Stimulated activated CD4-positive, alpha-beta T cell treated with anti-CD3 and anti-CD28 coated beads, Interleukin-2, amount 100 ng/mL, for 24 hours (primary cell): ENCODE measurements around the gene F7.
"Not testable (repeated sequence)": the region's sequence is repeated elsewhere in the genome, so short reads cannot be mapped to it uniquely, and the experiment has no call there.

ENCODE experiments used
- DNase-seq, 2 donors: peaks; one replicate each; pipeline ENCODE4 v3.0.0-alpha.2; 2020

The F7 gene

DNA sequence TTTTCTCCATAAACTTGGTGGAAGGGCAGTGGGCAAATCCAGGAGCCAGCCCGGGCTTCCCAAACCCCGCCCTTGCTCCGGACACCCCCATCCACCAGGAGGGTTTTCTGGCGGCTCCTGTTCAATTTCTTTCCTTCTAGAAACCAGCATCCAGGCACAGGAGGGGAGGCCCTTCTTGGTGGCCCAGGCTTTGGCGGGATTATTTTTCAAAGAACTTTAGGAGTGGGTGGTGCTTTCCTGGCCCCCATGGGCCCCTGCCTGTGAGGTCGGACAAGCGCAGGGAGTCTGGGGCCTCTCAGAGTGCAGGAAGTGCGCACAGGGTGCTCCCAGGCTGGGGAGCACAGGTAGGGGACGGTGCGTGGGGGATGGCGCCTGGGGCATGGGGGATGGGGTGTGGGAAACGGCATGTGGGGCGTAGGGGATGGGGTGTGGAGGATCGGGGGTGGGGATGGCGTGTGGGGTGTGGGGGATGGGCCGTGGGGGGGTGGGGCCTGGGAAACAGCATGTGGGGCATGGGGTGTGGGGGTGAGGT, 396 bp downstream of the F7 start:
- DNase-seq, result no peak

DNA sequence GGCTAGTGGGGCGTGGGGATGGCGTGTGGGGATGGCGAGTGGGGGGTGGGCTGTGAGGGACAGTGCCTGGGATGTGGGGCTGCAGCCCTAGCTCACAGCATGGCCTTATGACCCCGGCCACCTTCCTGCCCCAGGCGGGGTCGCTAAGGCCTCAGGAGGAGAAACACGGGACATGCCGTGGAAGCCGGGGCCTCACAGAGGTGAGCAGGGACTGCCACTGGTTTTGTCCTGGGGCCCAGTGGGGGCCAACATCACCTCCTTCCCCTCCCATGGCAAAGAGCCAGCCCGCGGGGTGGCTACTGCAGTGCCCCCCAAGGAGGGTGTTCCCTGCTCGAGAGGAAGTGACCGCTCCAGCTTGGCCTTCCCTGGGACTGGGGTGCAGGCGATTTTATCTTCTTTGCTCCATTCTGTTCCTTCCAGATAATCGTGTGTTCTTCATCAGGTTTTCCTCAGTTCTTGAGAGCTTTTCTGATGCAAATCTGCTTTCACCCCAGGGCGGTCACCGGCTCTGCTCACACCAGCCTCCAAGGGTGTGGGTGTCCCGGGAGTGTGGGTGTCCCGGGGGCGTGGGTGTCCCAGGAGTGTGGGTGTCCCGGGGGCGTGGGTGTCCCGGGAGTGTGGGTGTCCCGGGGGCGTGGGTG, 1.2 kb downstream of the F7 start:
- DNase-seq, result no peak

DNA sequence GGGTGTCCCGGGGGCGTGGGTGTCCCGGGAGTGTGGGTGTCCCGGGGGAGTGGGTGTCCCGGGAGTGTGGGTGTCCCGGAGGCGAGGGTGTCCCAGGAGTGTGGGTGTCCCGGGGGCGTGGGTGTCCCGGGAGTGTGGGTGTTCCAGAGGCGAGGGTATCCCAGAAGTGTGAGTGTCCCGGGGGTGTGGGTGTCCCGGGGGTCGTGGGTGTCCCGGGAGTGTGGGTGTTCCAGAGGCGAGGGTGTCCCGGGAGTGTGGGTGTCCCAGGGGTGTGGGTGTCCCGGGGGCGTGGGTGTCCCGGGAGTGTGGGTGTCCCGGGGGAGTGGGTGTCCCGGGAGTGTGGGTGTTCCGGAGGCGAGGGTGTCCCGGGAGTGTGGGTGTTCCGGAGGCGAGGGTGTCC, 2.9 kb downstream of the F7 start:
- DNase-seq, result not testable (repeated sequence)

DNA sequence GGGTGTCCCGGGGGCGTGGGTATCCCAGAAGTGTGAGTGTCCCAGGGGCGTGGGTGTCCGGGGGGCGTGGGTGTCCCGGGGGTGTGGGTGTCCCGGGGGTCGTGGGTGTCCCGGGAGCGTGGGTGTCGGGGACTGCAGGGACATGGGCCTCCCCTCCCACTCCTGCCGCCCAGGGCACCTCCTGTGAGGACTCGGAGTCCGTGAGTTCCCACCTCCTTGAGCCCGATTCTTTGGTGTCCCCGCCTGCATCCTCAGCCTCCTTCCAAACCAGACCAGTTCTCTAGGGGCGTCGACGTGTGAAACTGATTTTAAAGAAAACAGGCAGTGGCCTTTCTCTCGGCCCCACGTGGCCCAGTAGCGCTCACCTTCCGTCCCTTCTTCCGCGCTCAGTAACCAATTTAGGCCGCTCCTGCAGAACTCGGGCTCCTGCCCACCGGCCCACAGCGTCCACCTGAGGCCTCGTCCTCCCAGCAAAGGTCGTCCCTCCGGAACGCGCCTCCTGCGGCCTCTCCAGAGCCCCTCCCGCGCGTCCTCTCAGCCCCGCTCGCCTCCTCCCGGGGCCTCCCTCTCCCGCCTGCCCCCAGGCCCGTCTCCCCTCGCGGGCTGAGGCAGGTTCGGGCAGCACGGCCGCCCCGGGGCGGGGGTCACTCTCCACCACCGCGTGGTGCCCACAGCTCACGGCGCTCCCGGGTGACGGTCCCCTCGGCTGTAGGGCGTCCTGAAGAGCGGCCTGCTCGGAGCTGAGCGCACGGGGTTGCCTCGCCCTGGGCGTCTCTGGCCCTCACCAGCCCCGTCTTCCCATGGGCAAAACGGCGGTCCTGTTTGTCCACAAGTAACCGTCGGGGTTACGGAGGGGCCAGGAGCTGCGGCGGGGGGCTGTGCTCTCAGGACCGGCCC, 3.8 kb downstream of the F7 start:
- no peak for DNase-seq

DNA sequence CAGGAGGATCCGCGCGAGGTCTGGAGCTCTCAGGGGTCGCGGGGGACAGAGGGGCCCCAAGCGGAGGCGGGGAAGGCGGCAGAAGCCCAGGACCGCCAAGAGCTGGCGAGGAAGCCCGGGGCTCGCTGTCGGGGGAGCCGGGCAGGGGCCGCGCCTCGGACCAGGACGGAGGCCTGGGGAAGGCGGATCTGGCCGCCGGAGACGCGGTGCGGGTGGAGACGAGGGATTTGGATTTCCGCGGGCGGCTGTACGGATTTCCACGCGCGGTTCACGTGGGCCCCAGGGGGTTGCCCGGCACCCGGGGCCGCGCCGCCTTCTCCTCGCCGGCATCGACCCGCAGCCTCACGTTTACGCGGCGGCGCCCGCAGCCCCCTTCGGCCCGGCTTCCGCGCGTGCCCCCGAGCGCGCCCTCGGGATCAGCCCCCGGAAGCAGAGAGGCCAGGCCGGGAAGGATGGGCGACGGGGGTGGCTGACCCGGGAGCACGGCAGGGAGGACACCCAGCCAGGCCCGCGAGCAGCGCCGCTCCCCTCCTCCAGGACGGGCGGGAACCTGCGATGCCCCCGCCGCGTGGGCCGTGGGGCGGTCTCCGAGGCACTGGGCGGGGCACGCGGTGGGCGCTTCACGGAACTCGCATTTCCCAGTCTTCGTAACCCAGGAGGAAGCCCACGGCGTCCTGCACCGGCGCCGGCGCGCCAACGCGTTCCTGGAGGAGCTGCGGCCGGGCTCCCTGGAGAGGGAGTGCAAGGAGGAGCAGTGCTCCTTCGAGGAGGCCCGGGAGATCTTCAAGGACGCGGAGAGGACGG, 4.7 kb downstream of the F7 start:
- DNase-seq, result peak in 1 of 2 donors; percentile 49

DNA sequence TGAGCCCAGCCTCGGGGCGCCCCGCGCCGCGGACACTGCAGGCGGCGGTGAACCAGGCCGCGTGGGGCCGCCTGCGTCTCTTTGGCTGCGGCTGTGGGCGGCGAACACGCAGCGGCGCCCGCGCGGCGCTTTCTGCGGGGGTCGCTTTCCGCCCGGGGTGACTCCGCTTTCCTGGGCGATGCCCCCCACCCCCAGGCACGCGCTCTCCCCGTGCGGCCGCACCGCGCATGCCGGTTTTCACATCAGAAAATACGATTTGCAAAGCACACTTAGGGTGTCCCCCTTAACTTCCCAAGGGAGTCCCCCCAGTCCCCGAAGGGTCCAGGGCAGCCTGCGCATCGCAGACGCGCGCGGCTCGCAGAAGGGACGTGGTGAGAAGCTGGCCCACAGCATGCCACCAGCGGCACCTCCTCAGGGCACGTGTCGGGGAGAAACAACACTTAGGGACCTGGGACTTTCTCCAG, 5.3 kb downstream of the F7 start:
- no peak for DNase-seq

DNA sequence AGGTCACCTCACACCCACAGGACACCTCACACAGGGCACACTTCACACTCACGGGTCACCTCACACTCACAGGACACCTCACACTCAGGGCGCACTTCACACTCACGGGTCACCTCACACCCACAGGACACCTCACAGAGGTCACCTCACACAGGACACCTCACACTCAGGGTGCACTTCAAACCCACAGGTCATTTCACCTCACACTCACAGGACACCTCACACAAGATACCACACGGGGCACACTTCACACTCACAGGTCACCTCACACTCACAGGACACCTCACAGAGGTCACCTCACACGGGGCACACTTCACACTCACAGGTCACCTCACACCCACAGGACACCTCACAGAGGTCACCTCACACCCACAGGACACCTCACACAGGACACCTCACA, 6.2 kb downstream of the F7 start:
- DNase-seq, result not testable (repeated sequence)

DNA sequence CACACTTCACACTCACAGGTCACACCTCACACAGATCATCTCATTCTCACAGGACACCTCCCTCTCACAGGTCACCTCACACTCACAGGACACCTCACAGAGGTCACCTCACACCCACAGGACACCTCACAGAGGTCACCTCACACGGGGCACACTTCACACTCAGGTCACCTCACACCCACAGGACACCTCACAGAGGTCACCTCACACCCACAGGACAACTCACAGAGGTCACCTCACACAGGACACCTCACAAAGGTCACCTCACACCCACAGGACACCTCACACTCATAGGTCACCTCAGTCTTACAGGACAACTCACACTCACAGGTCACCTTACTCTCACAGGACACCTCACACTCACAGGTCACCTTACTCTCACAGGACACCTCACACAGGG, 6.9 kb downstream of the F7 start:
- not testable (repeated sequence) for DNase-seq

DNA sequence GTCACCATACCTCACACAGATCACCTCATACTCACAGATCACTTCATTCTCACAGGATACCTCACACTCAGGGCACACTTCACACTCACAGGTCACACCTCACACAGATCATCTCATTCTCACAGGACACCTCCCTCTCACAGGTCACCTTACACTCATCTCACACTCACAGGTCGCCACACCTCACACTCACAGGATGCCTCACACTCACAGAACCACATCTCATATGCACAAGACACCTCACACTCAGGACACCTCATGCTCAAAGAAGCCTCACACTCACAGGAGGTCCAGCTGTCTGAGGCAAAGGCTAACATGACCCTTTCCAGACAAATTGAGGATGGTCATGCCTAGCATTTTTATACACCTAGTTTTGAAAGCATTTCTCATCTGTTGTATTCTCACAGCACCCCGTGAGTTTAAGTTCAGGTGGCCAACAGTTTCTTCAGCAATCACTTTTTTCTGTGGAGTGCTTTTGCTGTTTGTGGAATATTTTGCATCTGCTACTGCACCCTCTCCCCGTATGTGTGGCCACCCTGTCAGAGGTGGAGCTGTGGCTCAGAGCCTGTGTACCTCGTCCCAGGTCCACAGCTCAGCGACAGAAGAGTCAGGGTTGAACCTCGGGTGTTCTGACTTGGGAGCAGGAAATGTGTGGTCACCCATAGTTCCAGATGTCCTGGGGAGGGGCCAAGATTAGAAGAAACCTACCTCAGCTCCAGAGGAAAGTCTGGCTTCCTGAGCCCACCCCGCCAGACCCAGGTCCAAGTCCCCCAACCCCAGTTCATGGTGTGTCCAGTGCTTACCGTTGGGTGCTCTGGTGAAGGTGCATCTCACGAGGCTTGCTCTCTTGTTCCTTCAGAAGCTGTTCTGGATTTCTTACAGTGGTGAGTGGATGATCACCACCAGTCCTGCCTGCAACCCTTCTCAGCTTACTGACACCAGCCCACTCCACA, 7.6 kb downstream of the F7 start:
- no peak for DNase-seq

DNA sequence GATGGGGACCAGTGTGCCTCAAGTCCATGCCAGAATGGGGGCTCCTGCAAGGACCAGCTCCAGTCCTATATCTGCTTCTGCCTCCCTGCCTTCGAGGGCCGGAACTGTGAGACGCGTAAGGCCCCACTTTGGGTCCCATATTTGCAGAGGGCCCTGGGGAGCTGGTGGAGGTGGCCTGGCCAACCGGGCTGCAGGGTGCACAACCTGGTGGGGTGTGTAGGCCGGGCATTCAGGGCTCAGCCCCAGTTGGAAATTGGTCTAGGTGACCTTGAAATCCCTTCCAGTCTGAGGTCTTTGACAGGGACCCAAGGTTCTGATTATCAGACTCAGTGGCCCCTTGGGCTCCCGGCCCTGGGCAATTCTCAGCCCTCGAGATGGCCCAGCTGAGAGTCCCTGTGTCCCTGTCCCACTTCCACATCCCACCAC, 8.3 kb downstream of the F7 start:
- no peak for DNase-seq

DNA sequence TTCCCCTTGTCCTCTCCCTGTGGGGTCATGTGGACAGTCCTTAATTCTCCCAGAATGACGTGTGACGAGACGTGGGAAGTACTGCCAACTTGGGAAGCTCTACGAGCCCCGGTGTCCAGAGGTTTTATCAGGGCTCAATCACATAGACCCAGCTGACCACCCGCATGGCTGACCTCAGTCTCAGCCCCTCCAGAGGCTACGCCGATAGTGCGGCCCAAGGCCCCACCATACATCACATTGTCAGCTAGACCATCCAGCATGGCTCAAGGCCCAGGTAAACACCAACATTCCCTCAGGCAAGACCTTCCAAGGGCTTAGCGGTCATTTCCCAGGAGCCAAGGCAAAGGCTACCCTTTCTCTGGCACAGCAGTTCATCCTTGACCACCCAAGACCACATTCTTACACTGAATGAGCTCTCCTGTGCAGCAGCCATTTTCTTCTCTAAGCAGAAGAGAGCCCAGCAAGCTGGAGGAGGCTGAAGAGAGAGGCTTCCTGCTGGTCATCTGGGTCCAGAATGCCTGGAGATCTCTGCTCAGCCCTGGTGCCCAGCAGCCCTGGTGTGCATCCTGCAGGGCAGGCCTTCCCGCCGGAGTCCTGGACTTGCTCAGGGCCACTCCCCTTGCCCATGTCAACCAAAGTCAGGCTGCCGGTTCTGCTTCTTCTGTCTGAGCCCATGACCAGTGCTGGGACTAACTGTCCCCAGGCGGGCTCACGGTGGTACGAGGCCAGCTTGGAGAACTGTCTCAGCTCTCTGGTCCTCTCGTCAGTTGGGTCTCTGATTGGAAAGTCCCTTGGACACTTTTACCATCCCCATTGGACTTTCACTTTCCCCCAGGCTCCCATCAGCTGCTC, 9.1 kb downstream of the F7 start:
- no peak for DNase-seq

DNA sequence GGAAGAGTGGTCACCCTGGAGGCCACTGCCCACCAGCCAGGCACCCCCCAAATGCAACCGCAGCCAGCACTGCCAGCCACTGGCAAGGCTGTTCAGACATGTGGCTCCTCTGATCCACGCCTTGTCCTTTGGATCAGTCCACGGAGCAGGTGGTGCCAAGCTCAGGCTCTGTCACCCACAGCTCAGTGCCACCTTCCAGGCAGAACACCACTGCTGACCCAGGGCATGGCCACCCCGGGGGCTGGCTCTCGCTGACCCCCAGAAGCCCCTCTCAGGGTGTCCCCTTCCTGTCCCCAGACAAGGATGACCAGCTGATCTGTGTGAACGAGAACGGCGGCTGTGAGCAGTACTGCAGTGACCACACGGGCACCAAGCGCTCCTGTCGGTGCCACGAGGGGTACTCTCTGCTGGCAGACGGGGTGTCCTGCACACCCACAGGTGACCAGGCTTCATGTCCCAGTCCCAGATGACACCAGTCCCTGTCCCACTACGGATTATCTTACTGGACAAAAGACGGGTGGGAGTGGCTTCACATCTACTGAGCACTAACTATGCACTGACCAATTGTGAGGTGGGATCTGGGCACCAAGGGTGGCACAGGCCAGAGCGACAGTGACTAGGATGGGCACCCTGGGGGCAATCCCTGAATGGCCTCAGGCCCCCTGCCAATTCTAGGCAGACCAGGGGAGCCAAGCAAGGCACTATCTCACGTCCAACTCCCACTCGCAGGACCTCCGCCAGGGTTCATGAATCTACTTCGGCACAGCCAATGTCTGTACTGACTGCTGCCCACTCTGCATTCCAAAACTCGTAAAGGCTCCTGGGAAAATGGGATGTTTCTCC, 10.0 kb downstream of the F7 start:
- DNase-seq, result no peak

DNA sequence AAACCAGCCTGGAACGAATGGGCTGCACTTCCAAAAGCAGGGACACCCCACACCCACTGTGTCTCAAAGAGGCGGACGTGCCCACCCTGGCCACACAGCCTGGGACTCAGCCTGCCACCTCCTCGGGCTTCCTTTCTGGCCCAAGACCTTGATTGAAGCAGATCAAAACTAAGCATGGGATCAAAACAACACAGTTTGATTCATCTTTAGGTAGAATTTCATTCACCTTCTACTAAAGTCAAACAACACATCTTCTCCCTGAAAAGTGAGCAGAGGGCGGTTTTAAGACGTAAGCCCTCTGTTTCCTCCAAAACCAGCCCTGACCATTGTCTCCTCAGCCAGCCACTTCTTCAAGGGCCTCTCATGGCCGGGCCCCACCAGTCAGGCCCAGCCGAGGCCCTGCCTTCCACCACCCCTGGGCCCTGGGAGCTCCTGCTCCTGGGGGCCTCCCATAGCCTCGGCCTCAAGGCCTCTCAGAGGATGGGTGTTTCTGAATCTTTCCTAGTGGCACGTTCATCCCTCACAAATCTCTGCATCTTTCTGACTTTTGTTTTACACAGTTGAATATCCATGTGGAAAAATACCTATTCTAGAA, 10.7 kb downstream of the F7 start:
- no peak for DNase-seq

DNA sequence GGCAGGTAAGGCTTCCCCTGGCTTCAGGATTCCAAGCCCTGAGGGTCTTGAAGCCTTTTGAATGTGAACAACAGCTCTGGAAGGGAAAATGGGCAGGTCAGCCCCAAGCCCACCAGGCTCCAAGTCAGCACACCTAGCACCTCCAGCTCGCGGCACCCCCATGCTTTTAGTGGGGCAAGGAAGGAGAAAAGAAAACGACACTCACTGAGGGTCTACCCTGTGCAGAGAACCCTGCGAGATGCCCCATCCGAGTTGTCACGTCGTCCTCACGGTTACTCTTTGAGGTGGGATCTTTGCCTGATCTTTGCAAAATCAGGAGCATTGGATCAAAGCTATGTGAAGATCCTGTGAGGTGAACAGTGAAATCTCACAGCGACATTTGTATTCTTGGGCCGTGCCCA, 11.3 kb downstream of the F7 start:
- DNase-seq, result no peak

DNA sequence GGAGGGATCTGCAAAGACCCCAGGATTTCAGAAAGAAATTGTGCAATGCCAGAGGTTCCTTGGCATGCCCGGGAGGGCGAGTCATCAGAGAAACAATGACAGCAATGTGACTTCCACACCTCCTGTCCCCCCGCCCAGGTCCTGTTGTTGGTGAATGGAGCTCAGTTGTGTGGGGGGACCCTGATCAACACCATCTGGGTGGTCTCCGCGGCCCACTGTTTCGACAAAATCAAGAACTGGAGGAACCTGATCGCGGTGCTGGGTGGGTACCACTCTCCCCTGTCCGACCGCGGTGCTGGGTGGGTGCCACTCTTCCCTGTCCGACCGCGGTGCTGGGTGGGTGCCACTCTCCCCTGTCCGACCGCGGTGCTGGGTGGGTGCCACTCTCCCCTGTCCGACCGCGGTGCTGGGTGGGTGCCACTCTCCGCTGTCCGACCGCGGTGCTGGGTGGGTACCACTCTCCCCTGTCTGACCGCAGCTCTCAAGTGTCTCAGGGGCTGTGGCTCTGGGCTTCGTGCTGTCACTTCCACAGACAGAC, 11.8 kb downstream of the F7 start:
- DNase-seq, result no peak

DNA sequence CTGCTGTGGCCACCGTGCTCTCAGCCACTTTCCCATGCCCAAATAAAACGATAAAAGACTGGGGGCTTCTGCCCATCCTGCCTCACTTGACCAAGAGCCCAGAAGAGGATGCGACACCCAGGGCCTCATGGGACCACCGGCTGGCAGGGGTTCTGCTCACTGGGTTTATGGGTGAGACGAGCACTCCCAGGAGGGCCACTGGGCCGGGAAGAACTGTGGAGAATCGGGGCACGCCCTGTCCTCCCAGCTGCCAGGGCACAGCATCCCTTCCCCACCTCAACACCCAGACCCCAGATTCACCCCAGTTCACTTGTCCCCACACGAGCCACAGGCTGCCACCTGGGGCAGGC, 12.3 kb downstream of the F7 start:
- no peak for DNase-seq

DNA sequence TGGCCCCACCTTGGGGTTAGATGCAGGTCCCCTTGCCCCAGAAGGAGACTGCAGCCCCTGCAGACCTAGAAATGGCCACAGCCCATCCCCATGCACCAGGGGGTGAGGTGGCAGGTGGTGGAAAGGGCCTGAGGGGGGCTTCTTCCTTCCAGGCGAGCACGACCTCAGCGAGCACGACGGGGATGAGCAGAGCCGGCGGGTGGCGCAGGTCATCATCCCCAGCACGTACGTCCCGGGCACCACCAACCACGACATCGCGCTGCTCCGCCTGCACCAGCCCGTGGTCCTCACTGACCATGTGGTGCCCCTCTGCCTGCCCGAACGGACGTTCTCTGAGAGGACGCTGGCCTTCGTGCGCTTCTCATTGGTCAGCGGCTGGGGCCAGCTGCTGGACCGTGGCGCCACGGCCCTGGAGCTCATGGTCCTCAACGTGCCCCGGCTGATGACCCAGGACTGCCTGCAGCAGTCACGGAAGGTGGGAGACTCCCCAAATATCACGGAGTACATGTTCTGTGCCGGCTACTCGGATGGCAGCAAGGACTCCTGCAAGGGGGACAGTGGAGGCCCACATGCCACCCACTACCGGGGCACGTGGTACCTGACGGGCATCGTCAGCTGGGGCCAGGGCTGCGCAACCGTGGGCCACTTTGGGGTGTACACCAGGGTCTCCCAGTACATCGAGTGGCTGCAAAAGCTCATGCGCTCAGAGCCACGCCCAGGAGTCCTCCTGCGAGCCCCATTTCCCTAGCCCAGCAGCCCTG, 12.8 kb downstream of the F7 start:
- DNase-seq, result no peak

DNA sequence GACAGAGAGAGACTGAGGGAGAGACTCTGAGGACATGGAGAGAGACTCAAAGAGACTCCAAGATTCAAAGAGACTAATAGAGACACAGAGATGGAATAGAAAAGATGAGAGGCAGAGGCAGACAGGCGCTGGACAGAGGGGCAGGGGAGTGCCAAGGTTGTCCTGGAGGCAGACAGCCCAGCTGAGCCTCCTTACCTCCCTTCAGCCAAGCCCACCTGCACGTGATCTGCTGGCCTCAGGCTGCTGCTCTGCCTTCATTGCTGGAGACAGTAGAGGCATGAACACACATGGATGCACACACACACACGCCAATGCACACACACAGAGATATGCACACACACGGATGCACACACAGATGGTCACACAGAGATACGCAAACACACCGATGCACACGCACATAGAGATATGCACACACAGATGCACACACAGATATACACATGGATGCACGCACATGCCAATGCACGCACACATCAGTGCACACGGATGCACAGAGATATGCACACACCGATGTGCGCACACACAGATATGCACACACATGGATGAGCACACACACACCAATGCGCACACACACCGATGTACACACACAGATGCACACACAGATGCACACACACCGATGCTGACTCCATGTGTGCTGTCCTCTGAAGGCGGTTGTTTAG, 13.7 kb downstream of the F7 start:
- DNase-seq, result no peak
